HEK293 (cell line): Measurements from ENCODE around the gene CNN2.

Experiments used
- ELK4 ChIP-seq: IDR thresholded peaks from 2 replicates; pipeline ENCODE4 v1.6.1; 2011; ENCODE audit warnings: mild to moderate bottlenecking, low read depth, low read length, borderline replicate concordance
- HIC1 ChIP-seq: fragments of 450-650 bp; formaldehyde crosslinking; IDR thresholded peaks from 2 replicates; pipeline ENCODE4 v1.5.1; 2016; ENCODE audit warnings: missing biosample characterization, missing genetic modification characterization
- KLF16 ChIP-seq: fragments of 450-650 bp; formaldehyde crosslinking; IDR thresholded peaks from 2 replicates; pipeline ENCODE4 v1.5.1; 2017; ENCODE audit warnings: missing biosample characterization, missing genetic modification characterization
- SP7 ChIP-seq: fragments of 450-650 bp; formaldehyde crosslinking; IDR thresholded peaks from 2 replicates; pipeline ENCODE4 v1.5.1; 2016; ENCODE audit warnings: missing biosample characterization, missing genetic modification characterization
- TCF7L2 ChIP-seq: IDR thresholded peaks from 2 replicates; pipeline ENCODE4 v1.6.1; 2011; ENCODE audit warnings: low read depth, mild to moderate bottlenecking, inconsistent platforms, low read length, moderate library complexity, borderline replicate concordance
- TRIM28 ChIP-seq: IDR thresholded peaks from 2 replicates; pipeline ENCODE4 v1.6.1; 2011; ENCODE audit warnings: low read length, control low read depth, borderline replicate concordance
- WT1 ChIP-seq: fragments of 450-650 bp; formaldehyde crosslinking; IDR thresholded peaks from 2 replicates; pipeline ENCODE4 v1.5.1; 2016; ENCODE audit warnings: missing biosample characterization, missing genetic modification characterization
- YY2 ChIP-seq: fragments of 450-650 bp; formaldehyde crosslinking; IDR thresholded peaks from 2 replicates; pipeline ENCODE4 v1.5.1; 2016; ENCODE audit warnings: missing biosample characterization, missing genetic modification characterization
- ZBTB7A ChIP-seq: fragments of 450-650 bp; formaldehyde crosslinking; IDR thresholded peaks from 2 replicates; pipeline ENCODE4 v1.5.1; 2016; ENCODE audit warnings: low read depth, missing biosample characterization, missing genetic modification characterization
- ZNF10 ChIP-seq: fragments of 450-650 bp; formaldehyde crosslinking; IDR thresholded peaks from 2 replicates; pipeline ENCODE4 v1.5.1; 2017; ENCODE audit warnings: missing biosample characterization, missing genetic modification characterization
- ZNF175 ChIP-seq: fragments of 450-650 bp; formaldehyde crosslinking; IDR thresholded peaks from 2 replicates; pipeline ENCODE4 v1.5.1; 2016; ENCODE audit warnings: missing biosample characterization, missing genetic modification characterization
- ZNF23 ChIP-seq: fragments of 450-650 bp; formaldehyde crosslinking; IDR thresholded peaks from 2 replicates; pipeline ENCODE4 v1.5.1; 2016; ENCODE audit warnings: missing biosample characterization, missing genetic modification characterization, borderline replicate concordance
- ZNF248 ChIP-seq: fragments of 450-650 bp; formaldehyde crosslinking; IDR thresholded peaks from 2 replicates; pipeline ENCODE4 v1.5.1; 2017; ENCODE audit warnings: missing biosample characterization, missing genetic modification characterization
- ZNF266 ChIP-seq: fragments of 450-650 bp; formaldehyde crosslinking; IDR thresholded peaks from 2 replicates; pipeline ENCODE4 v1.5.1; 2016; ENCODE audit warnings: missing biosample characterization, missing genetic modification characterization, low read depth
- ZNF324 ChIP-seq: fragments of 450-650 bp; formaldehyde crosslinking; IDR thresholded peaks from 2 replicates; pipeline ENCODE4 v1.5.1; 2016; ENCODE audit warnings: missing biosample characterization, missing genetic modification characterization
- ZNF366 ChIP-seq: fragments of 450-650 bp; formaldehyde crosslinking; conservative IDR thresholded peaks from 2 replicates; pipeline ENCODE4 v1.5.1; 2016; ENCODE audit warnings: missing biosample characterization, missing genetic modification characterization
- ZNF623 ChIP-seq: fragments of 450-650 bp; formaldehyde crosslinking; IDR thresholded peaks from 2 replicates; pipeline ENCODE4 v1.5.1; 2016; ENCODE audit warnings: missing biosample characterization, missing genetic modification characterization
- ZNF768 ChIP-seq: fragments of 450-650 bp; formaldehyde crosslinking; IDR thresholded peaks from 2 replicates; pipeline ENCODE4 v1.5.1; 2018; ENCODE audit warnings: missing biosample characterization, mild to moderate bottlenecking, missing genetic modification characterization
- ZNF777 ChIP-seq: fragments of 450-650 bp; formaldehyde crosslinking; IDR thresholded peaks from 2 replicates; pipeline ENCODE4 v1.5.1; 2017; ENCODE audit warnings: missing biosample characterization, missing genetic modification characterization, borderline replicate concordance
- TF ChIP-seq, protein P1 (sequence below): fragments of 450-650 bp; formaldehyde crosslinking; IDR thresholded peaks from 2 replicates; pipeline ENCODE4 v1.5.1; 2016; ENCODE audit warnings: missing biosample characterization, missing genetic modification characterization, borderline replicate concordance

CNN2 gene

DNA sequence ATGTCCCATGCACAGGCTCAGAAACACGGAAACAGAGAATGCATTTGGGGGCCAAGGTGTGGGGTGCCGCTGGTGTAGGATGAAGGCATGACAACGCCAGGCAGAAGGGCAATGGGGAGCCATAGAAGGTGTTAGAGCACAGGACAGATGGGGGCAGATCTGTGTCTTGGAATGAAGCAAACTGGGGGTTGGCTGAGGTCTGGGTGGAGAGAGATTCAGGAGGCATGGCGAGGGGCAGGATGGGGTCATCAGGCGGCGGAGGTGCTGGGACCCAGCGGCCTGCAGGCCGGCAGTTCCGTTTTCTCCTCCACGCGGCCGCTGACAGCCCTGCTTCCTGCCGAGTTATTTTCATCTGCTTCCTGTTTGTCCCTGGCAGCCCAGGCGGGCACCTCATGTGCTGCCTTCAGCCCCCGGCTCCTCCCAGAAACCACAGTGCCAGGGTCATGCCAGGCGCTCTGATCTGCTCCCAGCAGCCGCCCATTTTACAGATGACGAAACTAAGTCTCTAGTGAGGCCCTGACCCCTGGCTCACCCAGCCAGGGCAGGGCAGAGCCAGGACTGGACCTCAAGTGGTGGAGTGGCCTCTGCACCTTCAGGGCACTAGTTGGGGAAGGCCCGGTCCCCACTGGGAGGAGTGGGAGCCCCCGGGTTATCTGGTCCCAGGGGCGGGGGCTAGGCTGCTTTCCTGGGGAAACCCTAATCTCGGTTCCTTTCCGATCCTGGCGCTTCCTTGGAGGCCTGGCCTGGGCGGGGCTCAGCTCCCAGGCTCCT is 42.8 kb downstream of the CNN2 start (continued):
- TF ChIP-seq, protein P1, sequence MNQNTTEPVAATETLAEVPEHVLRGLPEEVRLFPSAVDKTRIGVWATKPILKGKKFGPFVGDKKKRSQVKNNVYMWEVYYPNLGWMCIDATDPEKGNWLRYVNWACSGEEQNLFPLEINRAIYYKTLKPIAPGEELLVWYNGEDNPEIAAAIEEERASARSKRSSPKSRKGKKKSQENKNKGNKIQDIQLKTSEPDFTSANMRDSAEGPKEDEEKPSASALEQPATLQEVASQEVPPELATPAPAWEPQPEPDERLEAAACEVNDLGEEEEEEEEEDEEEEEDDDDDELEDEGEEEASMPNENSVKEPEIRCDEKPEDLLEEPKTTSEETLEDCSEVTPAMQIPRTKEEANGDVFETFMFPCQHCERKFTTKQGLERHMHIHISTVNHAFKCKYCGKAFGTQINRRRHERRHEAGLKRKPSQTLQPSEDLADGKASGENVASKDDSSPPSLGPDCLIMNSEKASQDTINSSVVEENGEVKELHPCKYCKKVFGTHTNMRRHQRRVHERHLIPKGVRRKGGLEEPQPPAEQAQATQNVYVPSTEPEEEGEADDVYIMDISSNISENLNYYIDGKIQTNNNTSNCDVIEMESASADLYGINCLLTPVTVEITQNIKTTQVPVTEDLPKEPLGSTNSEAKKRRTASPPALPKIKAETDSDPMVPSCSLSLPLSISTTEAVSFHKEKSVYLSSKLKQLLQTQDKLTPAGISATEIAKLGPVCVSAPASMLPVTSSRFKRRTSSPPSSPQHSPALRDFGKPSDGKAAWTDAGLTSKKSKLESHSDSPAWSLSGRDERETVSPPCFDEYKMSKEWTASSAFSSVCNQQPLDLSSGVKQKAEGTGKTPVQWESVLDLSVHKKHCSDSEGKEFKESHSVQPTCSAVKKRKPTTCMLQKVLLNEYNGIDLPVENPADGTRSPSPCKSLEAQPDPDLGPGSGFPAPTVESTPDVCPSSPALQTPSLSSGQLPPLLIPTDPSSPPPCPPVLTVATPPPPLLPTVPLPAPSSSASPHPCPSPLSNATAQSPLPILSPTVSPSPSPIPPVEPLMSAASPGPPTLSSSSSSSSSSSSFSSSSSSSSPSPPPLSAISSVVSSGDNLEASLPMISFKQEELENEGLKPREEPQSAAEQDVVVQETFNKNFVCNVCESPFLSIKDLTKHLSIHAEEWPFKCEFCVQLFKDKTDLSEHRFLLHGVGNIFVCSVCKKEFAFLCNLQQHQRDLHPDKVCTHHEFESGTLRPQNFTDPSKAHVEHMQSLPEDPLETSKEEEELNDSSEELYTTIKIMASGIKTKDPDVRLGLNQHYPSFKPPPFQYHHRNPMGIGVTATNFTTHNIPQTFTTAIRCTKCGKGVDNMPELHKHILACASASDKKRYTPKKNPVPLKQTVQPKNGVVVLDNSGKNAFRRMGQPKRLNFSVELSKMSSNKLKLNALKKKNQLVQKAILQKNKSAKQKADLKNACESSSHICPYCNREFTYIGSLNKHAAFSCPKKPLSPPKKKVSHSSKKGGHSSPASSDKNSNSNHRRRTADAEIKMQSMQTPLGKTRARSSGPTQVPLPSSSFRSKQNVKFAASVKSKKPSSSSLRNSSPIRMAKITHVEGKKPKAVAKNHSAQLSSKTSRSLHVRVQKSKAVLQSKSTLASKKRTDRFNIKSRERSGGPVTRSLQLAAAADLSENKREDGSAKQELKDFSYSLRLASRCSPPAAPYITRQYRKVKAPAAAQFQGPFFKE (tag by site-specific recombination), result no peak
- no peak for TF ChIP-seq ZNF623 (tag by site-specific recombination)
- peak; percentile 61; the same call in 1 of the 2 replicates for TF ChIP-seq ZNF10 (tag by site-specific recombination)
- TF ChIP-seq YY2, result no peak
- no peak for TF ChIP-seq KLF16 (tag by site-specific recombination)
- 0 out of 2 replicates have a peak, but pooled peaks have one; percentile 40 for TF ChIP-seq HIC1 (tag by site-specific recombination)
- TF ChIP-seq ZNF266 (tag by site-specific recombination), result no peak
- TF ChIP-seq ZNF23 (tag by site-specific recombination), result no peak
- TF ChIP-seq ZBTB7A (tag by site-specific recombination), result 0 out of 2 replicates have a peak, but pooled peaks have one; percentile 53
- no peak for TF ChIP-seq ZNF366 (tag by site-specific recombination)
- TF ChIP-seq TRIM28, result no peak
- TF ChIP-seq TCF7L2, result no peak
- no peak for TF ChIP-seq ELK4
- TF ChIP-seq ZNF248 (tag by site-specific recombination), result no peak
- no peak for TF ChIP-seq ZNF324
- TF ChIP-seq ZNF175 (tag by site-specific recombination), result no peak
- no peak for TF ChIP-seq ZNF768
- TF ChIP-seq SP7 (tag by site-specific recombination), result no peak
- peak; percentile 1; the same call in 1 of the 2 replicates for TF ChIP-seq WT1
- no peak for TF ChIP-seq ZNF777 (tag by site-specific recombination)
